Stimulated activated memory B cell treated with anti-CD40 and anti-IgM and Interleukin-4, amounts not matched to agents 10 μg/mL and 1 μg/mL and 100 μg/mL, for 72 hours (primary cell): ENCODE data around the gene ACKR3.

Experiments
- ATAC-seq: fragments of 150-1000 bp; cut with Tn5 transposase; 2 replicates; pipeline ENCODE4 v1.10.0; 2021
- H3K27ac Mint-ChIP-seq: one replicate; pipeline ENCODE4 v1.8.0; 2022; ENCODE audit warnings: mild to moderate bottlenecking, mixed read lengths
- H3K27me3 Mint-ChIP-seq: one replicate; pipeline ENCODE4 v1.8.0; 2022; ENCODE audit warnings: mixed read lengths
- H3K36me3 Mint-ChIP-seq: one replicate; pipeline ENCODE4 v1.8.0; 2022; ENCODE audit warnings: mixed read lengths
- H3K4me1 Mint-ChIP-seq: one replicate; pipeline ENCODE4 v1.8.0; 2022; ENCODE audit warnings: mixed read lengths
- H3K4me3 Mint-ChIP-seq: one replicate; pipeline ENCODE4 v1.8.0; 2022; ENCODE audit warnings: mild to moderate bottlenecking, moderate library complexity, mixed read lengths
- H3K9me3 Mint-ChIP-seq: one replicate; pipeline ENCODE4 v1.8.0; 2022; ENCODE audit warnings: mixed read lengths

Gene ACKR3

GRCh38 chr2:236544362-236544761, 25.3 kb upstream of the ACKR3 start:
- Mint-ChIP-seq H3K9me3 (peaks cover 11% of the 10 kb centered on the region), H3K27ac (peak overlapping the region; percentile 84), H3K4me1 (peaks cover 72% of the 10 kb centered on the region), H3K36me3 (peaks cover 16% of the 10 kb centered on the region), H3K27me3 (no peaks in the 10 kb centered on the region), H3K4me3 (no peak overlapping the region)
- no peak for ATAC-seq

GRCh38 chr2:236545248-236545658, 24.4 kb upstream of the ACKR3 start:
- Mint-ChIP-seq H3K4me1 (peaks cover 69% of the 10 kb centered on the region), H3K9me3 (peaks cover 5% of the 10 kb centered on the region), H3K27ac (peak overlapping the region; percentile 84), H3K36me3 (peaks cover 8% of the 10 kb centered on the region), H3K4me3 (peak overlapping the region; percentile 65), H3K27me3 (no peaks in the 10 kb centered on the region)
- peak; percentile 85 for ATAC-seq

GRCh38 chr2:236545814-236546480, 23.7 kb upstream of the ACKR3 start:
- H3K36me3 Mint-ChIP-seq: peaks cover 6% of the 10 kb centered on the region
- ATAC-seq: peak; percentile 77

GRCh38 chr2:236546561-236547002, 23.0 kb upstream of the ACKR3 start:
- no peak for ATAC-seq
- Mint-ChIP-seq H3K4me1 (peaks cover 79% of the 10 kb centered on the region), H3K4me3 (no peak overlapping the region), H3K9me3 (peaks cover 4% of the 10 kb centered on the region), H3K27me3 (no peaks in the 10 kb centered on the region), H3K27ac (peak overlapping the region; percentile 84), H3K36me3 (peaks cover 5% of the 10 kb centered on the region)

More at GRCh38 chr2:236545814-236546480, 23.7 kb upstream of the ACKR3 start:
- Mint-ChIP-seq H3K27ac (peak overlapping the region; percentile 84), H3K4me3 (peak overlapping the region; percentile 65), H3K27me3 (no peaks in the 10 kb centered on the region), H3K9me3 (peaks cover 4% of the 10 kb centered on the region), H3K4me1 (peaks cover 73% of the 10 kb centered on the region)

GRCh38 chr2:236547725-236548124, 21.9 kb upstream of the ACKR3 start:
- Mint-ChIP-seq H3K4me1 (peaks cover 86% of the 10 kb centered on the region), H3K27ac (peak overlapping the region; percentile 84), H3K9me3 (no peaks in the 10 kb centered on the region), H3K4me3 (no peak overlapping the region), H3K27me3 (no peaks in the 10 kb centered on the region), H3K36me3 (no peaks in the 10 kb centered on the region)
- no peak for ATAC-seq

- H3K27ac Mint-ChIP-seq: peak overlapping the region; percentile 84
- H3K9me3 Mint-ChIP-seq: no peaks in the 10 kb centered on the region
- H3K4me3 Mint-ChIP-seq: no peak overlapping the region
- no peaks in the 10 kb centered on the region for H3K36me3 Mint-ChIP-seq
- H3K27me3 Mint-ChIP-seq: no peaks in the 10 kb centered on the region
- peaks cover 85% of the 10 kb centered on the region for H3K4me1 Mint-ChIP-seq
- no peak for ATAC-seq
Observed at GRCh38 chr2:236548179-236548921, 21.3 kb upstream of the ACKR3 start.

- no peak for ATAC-seq
- Mint-ChIP-seq H3K4me1 (peaks cover 86% of the 10 kb centered on the region), H3K4me3 (no peak overlapping the region), H3K27me3 (no peaks in the 10 kb centered on the region), H3K27ac (peak overlapping the region; percentile 84), H3K9me3 (peaks cover 5% of the 10 kb centered on the region), H3K36me3 (peaks cover 5% of the 10 kb centered on the region)
Observed at GRCh38 chr2:236549165-236549564, 20.5 kb upstream of the ACKR3 start.

GRCh38 chr2:236550290-236550689, 19.3 kb upstream of the ACKR3 start:
- peaks cover 7% of the 10 kb centered on the region for H3K9me3 Mint-ChIP-seq
- H3K36me3 Mint-ChIP-seq: peaks cover 7% of the 10 kb centered on the region
- no peak for ATAC-seq
- peak overlapping the region; percentile 56 for H3K4me3 Mint-ChIP-seq
- peaks cover 86% of the 10 kb centered on the region for H3K4me1 Mint-ChIP-seq
- no peaks in the 10 kb centered on the region for H3K27me3 Mint-ChIP-seq
- H3K27ac Mint-ChIP-seq: peak overlapping the region; percentile 84

- peak; percentile 80 for ATAC-seq
- Mint-ChIP-seq H3K36me3 (peaks cover 7% of the 10 kb centered on the region), H3K9me3 (peaks cover 7% of the 10 kb centered on the region), H3K4me1 (peaks cover 85% of the 10 kb centered on the region), H3K4me3 (peak overlapping the region; percentile 56), H3K27ac (peak overlapping the region; percentile 84), H3K27me3 (no peaks in the 10 kb centered on the region)
Observed at GRCh38 chr2:236550701-236551465, 18.7 kb upstream of the ACKR3 start.

- Mint-ChIP-seq H3K9me3 (peaks cover 7% of the 10 kb centered on the region), H3K36me3 (peaks cover 7% of the 10 kb centered on the region), H3K27ac (peak overlapping the region; percentile 84), H3K27me3 (no peaks in the 10 kb centered on the region), H3K4me3 (peak overlapping the region; percentile 66), H3K4me1 (peaks cover 81% of the 10 kb centered on the region)
- peak; percentile 85 for ATAC-seq
Observed at GRCh38 chr2:236551471-236552211, 18.0 kb upstream of the ACKR3 start.

GRCh38 chr2:236552212-236552542, 17.4 kb upstream of the ACKR3 start:
- Mint-ChIP-seq H3K27ac (peak overlapping the region; percentile 84), H3K36me3 (peaks cover 7% of the 10 kb centered on the region), H3K4me3 (peak overlapping the region; percentile 66), H3K27me3 (no peaks in the 10 kb centered on the region), H3K4me1 (peaks cover 76% of the 10 kb centered on the region), H3K9me3 (peaks cover 7% of the 10 kb centered on the region)
- ATAC-seq: peak; percentile 68

- peaks cover 7% of the 10 kb centered on the region for H3K36me3 Mint-ChIP-seq
- no peak for ATAC-seq
- peak overlapping the region; percentile 66 for H3K4me3 Mint-ChIP-seq
- peaks cover 71% of the 10 kb centered on the region for H3K4me1 Mint-ChIP-seq
- peaks cover 7% of the 10 kb centered on the region for H3K9me3 Mint-ChIP-seq
- H3K27ac Mint-ChIP-seq: peak overlapping the region; percentile 84
- no peaks in the 10 kb centered on the region for H3K27me3 Mint-ChIP-seq
Observed at GRCh38 chr2:236552581-236553363, 16.9 kb upstream of the ACKR3 start.

- no peak overlapping the region for H3K27ac Mint-ChIP-seq
- H3K27me3 Mint-ChIP-seq: no peaks in the 10 kb centered on the region
- H3K4me3 Mint-ChIP-seq: no peak overlapping the region
- peaks cover 66% of the 10 kb centered on the region for H3K4me1 Mint-ChIP-seq
- H3K9me3 Mint-ChIP-seq: peaks cover 7% of the 10 kb centered on the region
- H3K36me3 Mint-ChIP-seq: peaks cover 7% of the 10 kb centered on the region
- no peak for ATAC-seq
Observed at GRCh38 chr2:236553522-236553921, 16.1 kb upstream of the ACKR3 start.

GRCh38 chr2:236554629-236555282, 14.9 kb upstream of the ACKR3 start:
- H3K36me3 Mint-ChIP-seq: peaks cover 7% of the 10 kb centered on the region
- ATAC-seq: no peak
- no peaks in the 10 kb centered on the region for H3K27me3 Mint-ChIP-seq
- H3K4me1 Mint-ChIP-seq: peaks cover 66% of the 10 kb centered on the region
- peaks cover 7% of the 10 kb centered on the region for H3K9me3 Mint-ChIP-seq
- H3K4me3 Mint-ChIP-seq: no peak overlapping the region
- H3K27ac Mint-ChIP-seq: no peak overlapping the region
